K562 (cell line): ENCODE results near the gene C1orf116. TPM values are rescaled to one million over a fixed set of nuclear protein-coding genes. Genes with fewer than 3 reads are reported as not detected.
A peak's percentile ranks its signal among the peaks of the same experiment; 100 is the strongest.

Experiments used
- CCNT2 ChIP-seq: IDR thresholded peaks from 2 replicates; pipeline ENCODE4 v1.6.1; 2011; ENCODE audit warnings: borderline replicate concordance, low read depth, mild to moderate bottlenecking, moderate library complexity, mixed read lengths, low read length; ENCODE audit not compliant: insufficient read length; ENCODE audit errors: extremely low read depth
- CEBPB ChIP-seq: fragments of 450-650 bp; IDR thresholded peaks from 2 replicates; pipeline ENCODE4 v1.6.1; 2016; ENCODE audit warnings: missing genetic modification characterization, missing compliant biosample characterization
- EGR1 ChIP-seq: fragments of 450-650 bp; conservative IDR thresholded peaks from 2 replicates; pipeline ENCODE4 v1.6.1; 2017; ENCODE audit warnings: mild to moderate bottlenecking
- EP300 ChIP-seq: IDR thresholded peaks from 2 replicates; pipeline ENCODE4 v1.6.1; 2012; ENCODE audit warnings: low read length, improper control_type of control experiment
- FOSL1 ChIP-seq: fragments of 200-800 bp; sonication (Bioruptor generic); conservative IDR thresholded peaks from 2 replicates; pipeline ENCODE4 v1.6.1; 2016; ENCODE audit warnings: missing genetic modification characterization, missing compliant biosample characterization
- MIER1 ChIP-seq: fragments of 450-650 bp; IDR thresholded peaks from 2 replicates; pipeline ENCODE4 v1.6.1; 2016; ENCODE audit warnings: antibody characterized with exemption, mild to moderate bottlenecking, low read depth
- PML ChIP-seq: IDR thresholded peaks from 2 replicates; pipeline ENCODE4 v1.6.1; 2012; ENCODE audit warnings: low read length, inconsistent platforms
- RBM25 ChIP-seq: fragments of 200-400 bp; formaldehyde crosslinking; IDR thresholded peaks from 2 replicates; pipeline ENCODE4 v1.6.1; 2018; ENCODE audit warnings: low read length, low read depth, moderate library complexity; ENCODE audit not compliant: severe bottlenecking
- RCOR1 ChIP-seq, 2 experiments: IDR thresholded peaks; 2 replicates each; pipeline ENCODE4 v1.6.1; 2012; ENCODE audit warnings: low read depth in 2 of 2, low read length in 2 of 2, borderline replicate concordance in 1 of 2, improper control_type of control experiment in 1 of 2
- SIN3A ChIP-seq, 2 experiments: fragments of 150-350 bp in 1 of 2; IDR thresholded peaks; 2 replicates each; pipeline ENCODE4 v1.6.1; 2011 to 2016; ENCODE audit warnings: borderline replicate concordance in 2 of 2, low read depth in 2 of 2, low read length in 2 of 2, mild to moderate bottlenecking in 2 of 2, moderate library complexity in 2 of 2; ENCODE audit not compliant: control insufficient read depth in 1 of 2
- TCF7L2 ChIP-seq: fragments of 150-350 bp; IDR thresholded peaks from 2 replicates; pipeline ENCODE4 v1.6.1; 2016; ENCODE audit warnings: low read depth, mild to moderate bottlenecking, low read length, moderate library complexity
- ZBTB49 ChIP-seq: sonication (generic); formaldehyde crosslinking; IDR thresholded peaks from 2 replicates; pipeline ENCODE4 v1.8.0; 2022; ENCODE audit warnings: missing genetic modification reagents, mild to moderate bottlenecking, borderline replicate concordance
- ZNF282 ChIP-seq: sonication (generic); formaldehyde crosslinking; IDR thresholded peaks from 2 replicates; pipeline ENCODE4 v1.8.1; 2023; ENCODE audit warnings: missing genetic modification reagents
- ZNF785 ChIP-seq: fragments of 250-450 bp; sonication (Bioruptor Pico); IDR thresholded peaks from 2 replicates; pipeline ENCODE4 v1.4.0; 2020; ENCODE audit warnings: mild to moderate bottlenecking
- polyA plus RNA-seq, 8 experiments: library from polyadenylated mRNA; depleted of rRNA in 4 of 8; stranded (reverse) in 5 of 8; unstranded in 3 of 8; fragments of >200 nt; fragmentation: Nextera tagmentation in 2 of 8; fragmentation: Illumina TruSeq in 1 of 8; extraction: Ambion mirVana in 2 of 8; extraction: Trizol in 1 of 8; gene quantifications; 2 replicates each; pipeline versions ENCODE4 v1.2.1 to v1.2.3, GENCODE V29; 2011 to 2014; ENCODE audit warnings: inconsistent platforms in 1 of 8, missing spikeins in 1 of 8
- total RNA-seq, 7 experiments: library from RNA; depleted of rRNA in 6 of 7; stranded (reverse); fragments of >200 nt in 6 of 7; fragmentation: Illumina TruSeq in 2 of 7; extraction: Trizol in 2 of 7; gene quantifications; 2 replicates each; pipeline versions ENCODE4 v1.2.1 to v1.2.3, GENCODE V29; 2011 to 2021; ENCODE audit warnings: low replicate concordance in 1 of 7
- TF ChIP-seq, protein P1 (sequence below): fragments of 250-450 bp; sonication (Bioruptor Pico); IDR thresholded peaks from 2 replicates; pipeline ENCODE4 v1.8.0; 2022; ENCODE audit warnings: inconsistent platforms
- TF ChIP-seq, protein P2 (sequence below), 2 experiments: fragments of 450-650 bp; conservative IDR thresholded peaks; 2 replicates each; pipeline ENCODE4 v1.6.1; 2017; ENCODE audit warnings: mild to moderate bottlenecking in 2 of 2, moderate library complexity in 2 of 2
- TF ChIP-seq, protein P3 (sequence below): sonication (generic); formaldehyde crosslinking; IDR thresholded peaks from 2 replicates; pipeline ENCODE4 v1.8.0; 2022; ENCODE audit warnings: mild to moderate bottlenecking, missing genetic modification reagents

The C1orf116 gene
- total and polyA plus RNA-seq, 9 of the 15 experiments (the other 6 are each of a cell fraction or from before 2014, with no cell fraction given): 0.62 to 3.0 (median 0.95) TPM

- TF ChIP-seq, protein P1, sequence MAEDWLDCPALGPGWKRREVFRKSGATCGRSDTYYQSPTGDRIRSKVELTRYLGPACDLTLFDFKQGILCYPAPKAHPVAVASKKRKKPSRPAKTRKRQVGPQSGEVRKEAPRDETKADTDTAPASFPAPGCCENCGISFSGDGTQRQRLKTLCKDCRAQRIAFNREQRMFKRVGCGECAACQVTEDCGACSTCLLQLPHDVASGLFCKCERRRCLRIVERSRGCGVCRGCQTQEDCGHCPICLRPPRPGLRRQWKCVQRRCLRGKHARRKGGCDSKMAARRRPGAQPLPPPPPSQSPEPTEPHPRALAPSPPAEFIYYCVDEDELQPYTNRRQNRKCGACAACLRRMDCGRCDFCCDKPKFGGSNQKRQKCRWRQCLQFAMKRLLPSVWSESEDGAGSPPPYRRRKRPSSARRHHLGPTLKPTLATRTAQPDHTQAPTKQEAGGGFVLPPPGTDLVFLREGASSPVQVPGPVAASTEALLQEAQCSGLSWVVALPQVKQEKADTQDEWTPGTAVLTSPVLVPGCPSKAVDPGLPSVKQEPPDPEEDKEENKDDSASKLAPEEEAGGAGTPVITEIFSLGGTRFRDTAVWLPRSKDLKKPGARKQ (CRISPR knock-in tag): no peak
- no peak for TF ChIP-seq RBM25
- no peak for TF ChIP-seq ZNF785 (CRISPR knock-in tag)
- peak; percentile 17; the same call in 1 of the 2 replicates for TF ChIP-seq EP300
- TF ChIP-seq, protein P2, sequence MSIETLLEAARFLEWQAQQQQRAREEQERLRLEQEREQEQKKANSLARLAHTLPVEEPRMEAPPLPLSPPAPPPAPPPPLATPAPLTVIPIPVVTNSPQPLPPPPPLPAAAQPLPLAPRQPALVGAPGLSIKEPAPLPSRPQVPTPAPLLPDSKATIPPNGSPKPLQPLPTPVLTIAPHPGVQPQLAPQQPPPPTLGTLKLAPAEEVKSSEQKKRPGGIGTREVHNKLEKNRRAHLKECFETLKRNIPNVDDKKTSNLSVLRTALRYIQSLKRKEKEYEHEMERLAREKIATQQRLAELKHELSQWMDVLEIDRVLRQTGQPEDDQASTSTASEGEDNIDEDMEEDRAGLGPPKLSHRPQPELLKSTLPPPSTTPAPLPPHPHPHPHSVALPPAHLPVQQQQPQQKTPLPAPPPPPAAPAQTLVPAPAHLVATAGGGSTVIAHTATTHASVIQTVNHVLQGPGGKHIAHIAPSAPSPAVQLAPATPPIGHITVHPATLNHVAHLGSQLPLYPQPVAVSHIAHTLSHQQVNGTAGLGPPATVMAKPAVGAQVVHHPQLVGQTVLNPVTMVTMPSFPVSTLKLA (conservative IDR thresholded peaks at IDR 0.05): 0 out of 4 replicates have a peak, but pooled peaks of 1 of the 2 experiments have one; percentile 28
- TF ChIP-seq ZNF282 (CRISPR knock-in tag): no peak
- TF ChIP-seq MIER1: no peak
- TF ChIP-seq FOSL1 (tag): no peak
- TF ChIP-seq PML: no peak
- no peak; a peak in 1 of 4 replicates for TF ChIP-seq SIN3A (IDR thresholded peaks at IDR 0.05; ENCODE audit: borderline replicate concordance in 2 of 2, control insufficient read depth in 1 of 2, low read depth in 2 of 2, low read length in 2 of 2)
- no peak for TF ChIP-seq CEBPB
- TF ChIP-seq CCNT2: no peak
- TF ChIP-seq ZBTB49: no peak
- TF ChIP-seq TCF7L2: no peak
- TF ChIP-seq EGR1: peak; percentile 35; the same call in 1 of the 2 replicates
- peak in 1 of 2 experiments; percentile 35; a peak in 1 of 4 replicates for TF ChIP-seq RCOR1 (IDR thresholded peaks at IDR 0.05; ENCODE audit: borderline replicate concordance in 1 of 2, low read depth in 2 of 2, low read length in 2 of 2)
- TF ChIP-seq, protein P3, sequence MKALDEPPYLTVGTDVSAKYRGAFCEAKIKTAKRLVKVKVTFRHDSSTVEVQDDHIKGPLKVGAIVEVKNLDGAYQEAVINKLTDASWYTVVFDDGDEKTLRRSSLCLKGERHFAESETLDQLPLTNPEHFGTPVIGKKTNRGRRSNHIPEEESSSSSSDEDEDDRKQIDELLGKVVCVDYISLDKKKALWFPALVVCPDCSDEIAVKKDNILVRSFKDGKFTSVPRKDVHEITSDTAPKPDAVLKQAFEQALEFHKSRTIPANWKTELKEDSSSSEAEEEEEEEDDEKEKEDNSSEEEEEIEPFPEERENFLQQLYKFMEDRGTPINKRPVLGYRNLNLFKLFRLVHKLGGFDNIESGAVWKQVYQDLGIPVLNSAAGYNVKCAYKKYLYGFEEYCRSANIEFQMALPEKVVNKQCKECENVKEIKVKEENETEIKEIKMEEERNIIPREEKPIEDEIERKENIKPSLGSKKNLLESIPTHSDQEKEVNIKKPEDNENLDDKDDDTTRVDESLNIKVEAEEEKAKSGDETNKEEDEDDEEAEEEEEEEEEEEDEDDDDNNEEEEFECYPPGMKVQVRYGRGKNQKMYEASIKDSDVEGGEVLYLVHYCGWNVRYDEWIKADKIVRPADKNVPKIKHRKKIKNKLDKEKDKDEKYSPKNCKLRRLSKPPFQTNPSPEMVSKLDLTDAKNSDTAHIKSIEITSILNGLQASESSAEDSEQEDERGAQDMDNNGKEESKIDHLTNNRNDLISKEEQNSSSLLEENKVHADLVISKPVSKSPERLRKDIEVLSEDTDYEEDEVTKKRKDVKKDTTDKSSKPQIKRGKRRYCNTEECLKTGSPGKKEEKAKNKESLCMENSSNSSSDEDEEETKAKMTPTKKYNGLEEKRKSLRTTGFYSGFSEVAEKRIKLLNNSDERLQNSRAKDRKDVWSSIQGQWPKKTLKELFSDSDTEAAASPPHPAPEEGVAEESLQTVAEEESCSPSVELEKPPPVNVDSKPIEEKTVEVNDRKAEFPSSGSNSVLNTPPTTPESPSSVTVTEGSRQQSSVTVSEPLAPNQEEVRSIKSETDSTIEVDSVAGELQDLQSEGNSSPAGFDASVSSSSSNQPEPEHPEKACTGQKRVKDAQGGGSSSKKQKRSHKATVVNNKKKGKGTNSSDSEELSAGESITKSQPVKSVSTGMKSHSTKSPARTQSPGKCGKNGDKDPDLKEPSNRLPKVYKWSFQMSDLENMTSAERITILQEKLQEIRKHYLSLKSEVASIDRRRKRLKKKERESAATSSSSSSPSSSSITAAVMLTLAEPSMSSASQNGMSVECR: no peak
These were observed 12.4 kb downstream of the C1orf116 start (continued) for GRCh38 chr1:207020065-207020708.
